Liver (tissue), 9 donors: ENCODE data around the gene DLST. TPM values are rescaled to one million over a fixed set of nuclear protein-coding genes. Genes with fewer than 3 reads are reported as not detected.

Experiments
- DNase-seq: peaks from one replicate; pipeline ENCODE4 v3.0.0-alpha.2; 2017; ENCODE audit warnings: low spot score
- H3K27ac ChIP-seq, 2 donors: one replicate each; pipeline ENCODE4 v1.7.0; 2013; ENCODE audit warnings: inconsistent platforms in 2 of 2, low read length in 2 of 2, control low read depth in 1 of 2, low read depth in 1 of 2, mild to moderate bottlenecking in 1 of 2
- H3K27me3 ChIP-seq, 4 donors: one replicate each; pipeline versions ENCODE4 v1.6.1 to v1.7.0; 2013; ENCODE audit warnings: low read length in 3 of 4, inconsistent platforms in 1 of 4, mild to moderate bottlenecking in 1 of 4, moderate library complexity in 1 of 4; ENCODE audit not compliant: control insufficient read depth in 4 of 4, insufficient read depth in 4 of 4
- H3K36me3 ChIP-seq, 4 donors: one replicate each; pipeline versions ENCODE4 v1.6.1 to v1.7.0; 2013; ENCODE audit warnings: low read length in 3 of 4, mild to moderate bottlenecking in 3 of 4, low read depth in 1 of 4, moderate library complexity in 1 of 4; ENCODE audit not compliant: control insufficient read depth in 4 of 4, insufficient read depth in 3 of 4
- H3K4me1 ChIP-seq, 4 donors: one replicate each; pipeline versions ENCODE4 v1.6.1 to v1.7.0; 2013; ENCODE audit warnings: low read length in 3 of 4, mild to moderate bottlenecking in 3 of 4, moderate library complexity in 1 of 4; ENCODE audit not compliant: control insufficient read depth in 4 of 4, insufficient read depth in 4 of 4
- H3K4me3 ChIP-seq, 3 donors: one replicate each; pipeline versions ENCODE4 v1.6.1 to v1.7.0; 2013; ENCODE audit warnings: low read length in 3 of 3, control low read depth in 1 of 3, low read depth in 1 of 3, mild to moderate bottlenecking in 1 of 3
- H3K9ac ChIP-seq, 2 donors: one replicate each; pipeline ENCODE4 v1.7.0; 2013; ENCODE audit warnings: low read length in 2 of 2, mild to moderate bottlenecking in 2 of 2, moderate library complexity in 2 of 2, control low read depth in 1 of 2, low read depth in 1 of 2
- H3K9me3 ChIP-seq, 4 donors: one replicate each; pipeline versions ENCODE4 v1.6.1 to v1.7.0; 2013; ENCODE audit warnings: low read length in 3 of 4; ENCODE audit not compliant: control insufficient read depth in 4 of 4
- CTCF ChIP-seq: fragments of 150-350 bp; IDR thresholded peaks from 2 replicates; pipeline ENCODE4 v1.5.1; 2017; ENCODE audit warnings: improper control_type of control experiment, low read depth, low read length; ENCODE audit not compliant: missing input control
- EGR1 ChIP-seq, 2 donors: IDR thresholded peaks; 2 replicates each; pipeline ENCODE4 v1.6.1; 2016 to 2018; ENCODE audit warnings: antibody characterized with exemption in 2 of 2, low read depth in 2 of 2
- FOXA1 ChIP-seq: IDR thresholded peaks from 2 replicates; pipeline ENCODE4 v1.6.1; 2016; ENCODE audit warnings: antibody characterized with exemption
- FOXA2 ChIP-seq: IDR thresholded peaks from 2 replicates; pipeline ENCODE4 v1.6.1; 2016; ENCODE audit warnings: antibody characterized with exemption
- GABPA ChIP-seq, 2 donors: IDR thresholded peaks in 1 of 2; conservative IDR thresholded peaks in 1 of 2; 2 replicates each; pipeline ENCODE4 v1.6.1; 2016; ENCODE audit warnings: antibody characterized with exemption in 2 of 2, mild to moderate bottlenecking in 1 of 2, moderate library complexity in 1 of 2
- HNF4A ChIP-seq, 2 donors: conservative IDR thresholded peaks; 2 replicates each; pipeline ENCODE4 v1.6.1; 2016; ENCODE audit warnings: antibody characterized with exemption in 2 of 2, mild to moderate bottlenecking in 2 of 2
- HNF4G ChIP-seq: IDR thresholded peaks from 2 replicates; pipeline ENCODE4 v1.6.1; 2016; ENCODE audit warnings: antibody characterized with exemption
- JUND ChIP-seq, 2 donors: IDR thresholded peaks; 2 replicates each; pipeline ENCODE4 v1.6.1; 2016; ENCODE audit warnings: antibody characterized with exemption in 2 of 2
- NR2F2 ChIP-seq: IDR thresholded peaks from 2 replicates; pipeline ENCODE4 v1.6.1; 2016; ENCODE audit warnings: antibody characterized with exemption
- RAD21 ChIP-seq, 2 donors: IDR thresholded peaks; 2 replicates each; pipeline ENCODE4 v1.6.1; 2016; ENCODE audit warnings: antibody characterized with exemption in 2 of 2, mild to moderate bottlenecking in 2 of 2
- REST ChIP-seq: IDR thresholded peaks from 2 replicates; pipeline ENCODE4 v1.6.1; 2016; ENCODE audit warnings: antibody characterized with exemption, mild to moderate bottlenecking
- RXRA ChIP-seq, 2 donors: IDR thresholded peaks; 2 replicates each; pipeline ENCODE4 v1.6.1; 2017 to 2018; ENCODE audit warnings: antibody characterized with exemption in 2 of 2, mild to moderate bottlenecking in 1 of 2
- SP1 ChIP-seq: IDR thresholded peaks from 2 replicates; pipeline ENCODE4 v1.6.1; 2018; ENCODE audit warnings: antibody characterized with exemption, mild to moderate bottlenecking
- TAF1 ChIP-seq: conservative IDR thresholded peaks from 2 replicates; pipeline ENCODE4 v1.6.1; 2016; ENCODE audit warnings: antibody characterized with exemption, mild to moderate bottlenecking
- YY1 ChIP-seq: IDR thresholded peaks from 2 replicates; pipeline ENCODE4 v1.6.1; 2016; ENCODE audit warnings: antibody characterized with exemption, mild to moderate bottlenecking
- WGBS: extraction: QIAGEN DNeasy Blood & Tissue Kit; methylation state at CpG from one replicate; pipeline ENCODE4 v1.1.7; 2013; 5-methylcytosine and 5-hydroxymethylcytosine counted together
- polyA plus RNA-seq, 2 donors: library from polyadenylated mRNA; stranded (reverse) in 1 of 2; unstranded in 1 of 2; fragments of 200-250 nt in 1 of 2; fragments of >200 nt in 1 of 2; fragmentation: Nextera tagmentation in 1 of 2; extraction: Ambion mirVana in 1 of 2; gene quantifications; one replicate each; pipeline versions ENCODE4 v1.2.1 to v1.2.3, GENCODE V29; 2013 to 2015
- total RNA-seq, 2 donors: library from RNA; depleted of rRNA; stranded (reverse); fragments of >200 nt; gene quantifications; one replicate each; pipeline ENCODE4 v1.2.3, GENCODE V29; 2014
- TF ChIP-seq, protein P1 (sequence below): IDR thresholded peaks from 2 replicates; pipeline ENCODE4 v1.6.1; 2016; ENCODE audit warnings: antibody characterized with exemption
- TF ChIP-seq, protein P2 (sequence below): IDR thresholded peaks from 2 replicates; pipeline ENCODE4 v1.6.1; 2016; ENCODE audit warnings: antibody characterized with exemption
- TF ChIP-seq, protein P3 (sequence below): IDR thresholded peaks from 2 replicates; pipeline ENCODE4 v1.6.1; 2016; ENCODE audit warnings: antibody characterized with exemption
- donor health status: healthy.
- donor health status: healthy.
- donor health status: healthy.
- donor health status: healthy.
- donor health status: healthy.

Gene DLST
- total and polyA plus RNA-seq, 4 donors = 10.7 to 69.3 (median 49.5) TPM

- Histone ChIP-seq H3K36me3 (no peaks in the 10 kb centered on the region), H3K9me3 (no peaks in the 10 kb centered on the region), H3K9ac (no peak overlapping the region), H3K4me3 (no peak overlapping the region), H3K27ac (no peak overlapping the region), H3K4me1 (peaks cover 0 to 7% (median 4%) of the 10 kb centered on the region in 4 donors), H3K27me3 (no peaks in the 10 kb centered on the region)
- WGBS = 66% methylated on average over 5 of the region's 5 CpGs
- no peak for DNase-seq
- TF ChIP-seq, protein P1, sequence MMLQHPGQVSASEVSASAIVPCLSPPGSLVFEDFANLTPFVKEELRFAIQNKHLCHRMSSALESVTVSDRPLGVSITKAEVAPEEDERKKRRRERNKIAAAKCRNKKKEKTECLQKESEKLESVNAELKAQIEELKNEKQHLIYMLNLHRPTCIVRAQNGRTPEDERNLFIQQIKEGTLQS = no peak
- TF ChIP-seq SP1 = no peak
- TF ChIP-seq HNF4G = no peak
- TF ChIP-seq CTCF = no peak
- TF ChIP-seq, protein P2, sequence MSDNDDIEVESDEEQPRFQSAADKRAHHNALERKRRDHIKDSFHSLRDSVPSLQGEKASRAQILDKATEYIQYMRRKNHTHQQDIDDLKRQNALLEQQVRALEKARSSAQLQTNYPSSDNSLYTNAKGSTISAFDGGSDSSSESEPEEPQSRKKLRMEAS = no peak
- no peak for TF ChIP-seq RXRA (IDR thresholded peaks at IDR 0.05)
- TF ChIP-seq HNF4A (conservative IDR thresholded peaks at IDR 0.05) = no peak
- TF ChIP-seq JUND (IDR thresholded peaks at IDR 0.05) = no peak
- no peak for TF ChIP-seq GABPA (IDR thresholded peaks at IDR 0.05 in 1 of 2, conservative IDR thresholded peaks at IDR 0.05 in 1 of 2)
- no peak for TF ChIP-seq FOXA1
- TF ChIP-seq REST = no peak
These were observed 14.0 kb upstream of the DLST start for GRCh38 chr14:74867673-74868072.

GRCh38 chr14:74868739-74869138, 13.0 kb upstream of the DLST start:
- peaks cover 0 to 7% (median 4%) of the 10 kb centered on the region in 4 donors for H3K4me1 ChIP-seq
- no peaks in the 10 kb centered on the region for H3K9me3 ChIP-seq
- H3K27ac ChIP-seq = no peak overlapping the region
- no peak for DNase-seq
- 86% methylated on average over 8 of the region's 8 CpGs for WGBS
- H3K4me3 ChIP-seq = no peak overlapping the region
- TF ChIP-seq SP1 (no peak), GABPA (IDR thresholded peaks at IDR 0.05 in 1 of 2, conservative IDR thresholded peaks at IDR 0.05 in 1 of 2) (no peak), RXRA (IDR thresholded peaks at IDR 0.05) (no peak), HNF4G (no peak), NR2F2 (no peak), JUND (IDR thresholded peaks at IDR 0.05) (no peak), CTCF (no peak), FOXA2 (no peak), EGR1 (IDR thresholded peaks at IDR 0.05; ENCODE audit: low read depth in 2 of 2) (no peak), RAD21 (IDR thresholded peaks at IDR 0.05) (no peak), YY1 (no peak), TAF1 (no peak)
- TF ChIP-seq, protein P2 = no peak
- TF ChIP-seq, protein P1 = no peak
- TF ChIP-seq, protein P3, sequence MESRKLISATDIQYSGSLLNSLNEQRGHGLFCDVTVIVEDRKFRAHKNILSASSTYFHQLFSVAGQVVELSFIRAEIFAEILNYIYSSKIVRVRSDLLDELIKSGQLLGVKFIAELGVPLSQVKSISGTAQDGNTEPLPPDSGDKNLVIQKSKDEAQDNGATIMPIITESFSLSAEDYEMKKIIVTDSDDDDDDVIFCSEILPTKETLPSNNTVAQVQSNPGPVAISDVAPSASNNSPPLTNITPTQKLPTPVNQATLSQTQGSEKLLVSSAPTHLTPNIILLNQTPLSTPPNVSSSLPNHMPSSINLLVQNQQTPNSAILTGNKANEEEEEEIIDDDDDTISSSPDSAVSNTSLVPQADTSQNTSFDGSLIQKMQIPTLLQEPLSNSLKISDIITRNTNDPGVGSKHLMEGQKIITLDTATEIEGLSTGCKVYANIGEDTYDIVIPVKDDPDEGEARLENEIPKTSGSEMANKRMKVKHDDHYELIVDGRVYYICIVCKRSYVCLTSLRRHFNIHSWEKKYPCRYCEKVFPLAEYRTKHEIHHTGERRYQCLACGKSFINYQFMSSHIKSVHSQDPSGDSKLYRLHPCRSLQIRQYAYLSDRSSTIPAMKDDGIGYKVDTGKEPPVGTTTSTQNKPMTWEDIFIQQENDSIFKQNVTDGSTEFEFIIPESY = no peak
- no peaks in the 10 kb centered on the region for H3K27me3 ChIP-seq
- no peaks in the 10 kb centered on the region for H3K36me3 ChIP-seq
- H3K9ac ChIP-seq = no peak overlapping the region
